Bronchial epithelial cell (primary cell): ENCODE results near the gene FNIP2. TPM values are rescaled to one million over a fixed set of nuclear protein-coding genes. Genes with fewer than 3 reads are reported as not detected.

Experiments used
- DNase-seq: peaks from one replicate; pipeline ENCODE4 v3.0.0-alpha.2; 2010; ENCODE audit warnings: low read depth
- FAIRE-seq: peaks from 2 replicates; lab custom pipeline; 2011; peaks lifted over from hg19 to GRCh38; lab: Jason Lieb, UNC
- H3K27me3 ChIP-seq: 2 replicates; pipeline ENCODE4 v1.5.1; 2011; ENCODE audit warnings: low read length; ENCODE audit not compliant: control insufficient read depth, insufficient read depth
- H3K36me3 ChIP-seq: 2 replicates; pipeline ENCODE4 v1.5.1; 2011; ENCODE audit warnings: low read length; ENCODE audit not compliant: control insufficient read depth, insufficient read depth
- H3K4me3 ChIP-seq: 2 replicates; pipeline ENCODE4 v1.5.1; 2011; ENCODE audit warnings: mild to moderate bottlenecking, low read depth, low read length, control low read depth
- total RNA-seq: library from RNA; depleted of rRNA; stranded (reverse); fragments of >200 nt; gene quantifications from 2 replicates; pipeline ENCODE4 v1.2.1, GENCODE V29; 2014
- TF ChIP-seq, protein P1 (sequence below): IDR thresholded peaks from 2 replicates; pipeline ENCODE4 v1.5.1; 2011; ENCODE audit warnings: mild to moderate bottlenecking, moderate library complexity, low read length, control low read depth, inconsistent platforms; ENCODE audit not compliant: insufficient read depth, severe bottlenecking

FNIP2 gene
- total RNA-seq, 1 donor from 2014 or later: 16.6 TPM

DNA sequence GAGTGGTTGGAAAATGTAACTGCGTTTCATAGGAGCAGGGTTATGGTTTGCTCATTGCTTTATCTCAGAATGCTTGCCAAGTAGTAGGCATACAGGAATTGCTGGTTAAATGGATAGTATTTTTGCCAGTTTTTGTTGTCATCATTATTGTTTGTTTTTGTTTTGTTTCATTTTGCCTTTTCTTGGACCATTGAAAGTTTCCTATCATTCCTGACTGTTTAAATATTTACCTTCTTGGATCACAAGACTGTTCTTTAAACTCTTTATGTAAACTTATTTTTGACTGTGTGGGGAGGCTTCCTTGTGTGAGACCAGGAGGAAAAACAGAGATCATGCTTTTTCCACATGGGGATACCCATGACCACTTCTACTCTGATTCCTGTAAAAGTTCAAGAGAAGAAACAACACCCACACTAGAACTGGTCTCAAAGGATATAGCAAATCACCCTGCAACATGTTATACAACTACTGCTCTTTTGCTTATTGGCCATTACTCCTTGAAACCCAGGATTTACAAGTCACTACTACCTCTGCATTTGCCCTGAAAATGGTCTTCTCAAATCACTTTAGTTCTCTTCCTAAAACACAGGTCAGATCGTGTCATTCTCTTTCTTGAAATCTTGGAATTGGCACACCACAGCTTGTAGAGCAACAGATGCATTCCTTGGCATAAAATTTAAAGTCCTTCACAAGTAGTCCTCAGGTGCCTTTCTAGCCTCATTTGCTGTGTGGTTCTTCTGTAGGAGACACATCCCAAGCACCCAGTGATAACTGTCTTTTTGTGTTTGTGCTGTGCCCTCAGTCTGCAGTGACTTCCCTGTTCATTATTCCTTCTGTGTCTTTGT is 51.3 kb downstream of the FNIP2 start:
- H3K4me3 ChIP-seq: no peak overlapping the region
- no peak for DNase-seq
- TF ChIP-seq, protein P1, sequence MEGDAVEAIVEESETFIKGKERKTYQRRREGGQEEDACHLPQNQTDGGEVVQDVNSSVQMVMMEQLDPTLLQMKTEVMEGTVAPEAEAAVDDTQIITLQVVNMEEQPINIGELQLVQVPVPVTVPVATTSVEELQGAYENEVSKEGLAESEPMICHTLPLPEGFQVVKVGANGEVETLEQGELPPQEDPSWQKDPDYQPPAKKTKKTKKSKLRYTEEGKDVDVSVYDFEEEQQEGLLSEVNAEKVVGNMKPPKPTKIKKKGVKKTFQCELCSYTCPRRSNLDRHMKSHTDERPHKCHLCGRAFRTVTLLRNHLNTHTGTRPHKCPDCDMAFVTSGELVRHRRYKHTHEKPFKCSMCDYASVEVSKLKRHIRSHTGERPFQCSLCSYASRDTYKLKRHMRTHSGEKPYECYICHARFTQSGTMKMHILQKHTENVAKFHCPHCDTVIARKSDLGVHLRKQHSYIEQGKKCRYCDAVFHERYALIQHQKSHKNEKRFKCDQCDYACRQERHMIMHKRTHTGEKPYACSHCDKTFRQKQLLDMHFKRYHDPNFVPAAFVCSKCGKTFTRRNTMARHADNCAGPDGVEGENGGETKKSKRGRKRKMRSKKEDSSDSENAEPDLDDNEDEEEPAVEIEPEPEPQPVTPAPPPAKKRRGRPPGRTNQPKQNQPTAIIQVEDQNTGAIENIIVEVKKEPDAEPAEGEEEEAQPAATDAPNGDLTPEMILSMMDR: no peak
- no peaks in the 10 kb centered on the region for H3K36me3 ChIP-seq
- no peak for FAIRE-seq
- no peaks in the 10 kb centered on the region for H3K27me3 ChIP-seq

DNA sequence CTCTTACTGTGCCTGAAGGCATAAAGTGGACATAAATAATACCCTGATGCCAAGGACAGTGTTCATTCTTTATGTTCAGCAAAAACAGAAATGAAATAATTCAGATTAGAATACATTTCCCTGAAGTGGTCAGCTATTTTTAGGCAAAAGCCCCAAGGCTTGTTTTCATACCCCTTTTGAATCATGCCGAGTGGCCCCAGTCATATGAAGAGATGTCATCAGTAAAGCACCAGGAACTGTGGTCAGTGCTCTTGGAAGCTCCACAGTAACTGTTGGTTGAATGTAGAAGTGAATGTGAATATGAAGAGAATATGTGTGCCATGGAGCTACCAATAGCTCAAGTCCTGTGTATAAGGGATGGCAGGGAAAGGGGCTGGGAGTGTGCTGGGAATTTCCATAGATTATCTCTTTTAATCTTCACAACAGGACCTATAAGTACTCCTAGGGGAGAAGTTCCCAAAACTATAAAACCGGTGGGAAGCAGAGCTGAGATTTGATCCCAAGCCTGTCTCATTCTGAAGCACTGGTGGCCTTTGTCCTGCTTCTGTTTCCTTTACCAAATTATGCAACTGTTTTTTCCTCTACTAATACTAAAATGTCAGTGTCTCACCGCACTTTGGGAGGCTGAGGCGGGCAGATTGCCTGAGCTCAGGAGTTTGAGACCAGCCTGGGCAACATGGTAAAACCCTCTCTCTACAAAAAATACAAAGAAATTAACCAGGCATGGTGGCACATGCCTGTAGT is 52.6 kb downstream of the FNIP2 start:
- TF ChIP-seq, protein P1: no peak
- Histone ChIP-seq H3K4me3 (no peak overlapping the region), H3K27me3 (no peaks in the 10 kb centered on the region), H3K36me3 (no peaks in the 10 kb centered on the region)
- FAIRE-seq (no peak), DNase-seq (peak; percentile 18)

DNA sequence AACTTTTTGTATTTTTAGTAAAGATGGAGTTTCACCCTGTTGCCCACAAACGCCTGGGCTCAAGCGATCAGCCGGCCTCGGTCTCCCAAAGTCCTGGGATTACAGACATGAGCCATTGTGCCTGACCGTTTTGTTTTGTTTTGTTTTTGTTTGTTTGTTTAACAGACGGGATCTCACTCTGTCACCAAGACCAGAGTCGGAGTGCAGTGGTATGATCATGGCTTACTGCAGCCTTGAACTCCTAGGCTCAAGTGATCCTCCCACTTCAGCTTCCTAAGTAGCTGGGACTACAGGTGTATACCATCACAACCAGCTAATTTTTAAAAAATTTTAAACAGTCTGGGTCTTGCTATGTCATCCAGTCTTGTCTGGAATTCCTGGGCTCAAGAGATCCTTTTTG is 53.5 kb downstream of the FNIP2 start:
- DNase-seq: no peak
- H3K36me3 ChIP-seq: no peaks in the 10 kb centered on the region
- TF ChIP-seq, protein P1: no peak
- no peak for FAIRE-seq
- H3K27me3 ChIP-seq: no peaks in the 10 kb centered on the region
- H3K4me3 ChIP-seq: no peak overlapping the region

DNA sequence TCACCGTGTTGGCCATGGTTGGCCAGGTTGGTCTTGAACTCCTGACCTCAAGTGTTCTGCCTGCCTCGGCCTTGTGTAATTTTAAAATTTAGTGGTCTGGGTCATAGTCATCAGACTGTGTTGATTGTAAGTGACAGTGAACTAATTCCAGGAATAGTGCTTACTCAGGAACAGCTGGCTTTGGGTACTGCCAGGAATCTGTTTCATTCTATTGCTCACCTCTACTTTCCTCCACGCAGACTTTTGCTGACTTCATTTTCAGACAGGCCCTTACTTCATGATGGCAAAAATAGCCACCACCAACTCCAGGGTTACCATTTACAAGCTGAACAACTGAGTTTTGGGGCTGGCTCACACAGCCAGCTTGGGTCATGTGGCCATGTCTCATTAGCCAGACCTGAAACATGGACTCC is 54.6 kb downstream of the FNIP2 start:
- Histone ChIP-seq H3K36me3 (no peaks in the 10 kb centered on the region), H3K27me3 (no peaks in the 10 kb centered on the region), H3K4me3 (no peak overlapping the region)
- FAIRE-seq (no peak), DNase-seq (peak; percentile 58)
- TF ChIP-seq, protein P1: no peak

DNA sequence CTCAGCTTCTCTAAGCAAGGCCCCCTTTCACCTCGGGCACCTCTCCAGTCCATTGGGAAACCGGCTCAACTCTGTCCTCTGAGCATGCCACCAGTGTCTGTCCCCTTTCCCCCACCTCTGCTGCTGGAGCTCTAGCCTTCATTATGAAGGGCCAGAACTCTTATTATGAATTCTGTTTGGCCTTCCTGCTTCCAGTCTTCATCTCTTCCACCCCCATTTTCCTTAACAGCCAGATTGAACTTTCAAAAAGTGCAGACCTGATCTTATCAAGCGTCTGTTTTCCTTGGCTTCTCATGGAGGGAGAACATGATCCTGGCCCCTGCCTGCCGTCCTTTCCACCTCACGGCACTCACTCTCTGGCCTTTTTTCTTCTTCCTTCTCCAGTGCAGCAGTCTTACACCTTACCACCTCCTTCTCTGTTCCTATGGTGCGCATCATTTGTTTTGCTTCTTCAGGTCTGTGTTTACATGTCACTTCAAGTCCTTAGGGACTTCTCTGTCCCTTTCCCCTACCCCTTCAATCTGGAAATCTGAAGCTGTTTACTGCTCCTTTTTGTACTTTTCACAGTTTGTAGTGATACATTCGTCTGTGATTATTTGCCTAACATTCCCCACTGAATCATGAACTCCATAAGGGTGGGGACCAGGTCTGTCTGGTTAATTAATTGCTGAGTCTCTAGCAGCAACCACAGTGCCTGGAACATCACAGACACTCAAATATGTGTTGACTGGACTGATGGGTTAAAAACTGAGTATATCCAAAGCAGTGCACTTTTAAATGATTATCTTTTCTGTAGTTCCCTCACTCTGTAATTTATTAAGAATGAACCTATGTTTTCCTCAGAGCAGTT is 55.8 kb downstream of the FNIP2 start:
- peak; percentile 43 for DNase-seq

More for the DNA sequence above, 55.8 kb downstream of the FNIP2 start:
- H3K27me3 ChIP-seq: no peaks in the 10 kb centered on the region
- no peak for FAIRE-seq
- no peaks in the 10 kb centered on the region for H3K36me3 ChIP-seq
- TF ChIP-seq, protein P1: no peak
- no peak overlapping the region for H3K4me3 ChIP-seq
